Measurements from ENCODE around the gene GALNT10.

The GALNT10 gene

DNA sequence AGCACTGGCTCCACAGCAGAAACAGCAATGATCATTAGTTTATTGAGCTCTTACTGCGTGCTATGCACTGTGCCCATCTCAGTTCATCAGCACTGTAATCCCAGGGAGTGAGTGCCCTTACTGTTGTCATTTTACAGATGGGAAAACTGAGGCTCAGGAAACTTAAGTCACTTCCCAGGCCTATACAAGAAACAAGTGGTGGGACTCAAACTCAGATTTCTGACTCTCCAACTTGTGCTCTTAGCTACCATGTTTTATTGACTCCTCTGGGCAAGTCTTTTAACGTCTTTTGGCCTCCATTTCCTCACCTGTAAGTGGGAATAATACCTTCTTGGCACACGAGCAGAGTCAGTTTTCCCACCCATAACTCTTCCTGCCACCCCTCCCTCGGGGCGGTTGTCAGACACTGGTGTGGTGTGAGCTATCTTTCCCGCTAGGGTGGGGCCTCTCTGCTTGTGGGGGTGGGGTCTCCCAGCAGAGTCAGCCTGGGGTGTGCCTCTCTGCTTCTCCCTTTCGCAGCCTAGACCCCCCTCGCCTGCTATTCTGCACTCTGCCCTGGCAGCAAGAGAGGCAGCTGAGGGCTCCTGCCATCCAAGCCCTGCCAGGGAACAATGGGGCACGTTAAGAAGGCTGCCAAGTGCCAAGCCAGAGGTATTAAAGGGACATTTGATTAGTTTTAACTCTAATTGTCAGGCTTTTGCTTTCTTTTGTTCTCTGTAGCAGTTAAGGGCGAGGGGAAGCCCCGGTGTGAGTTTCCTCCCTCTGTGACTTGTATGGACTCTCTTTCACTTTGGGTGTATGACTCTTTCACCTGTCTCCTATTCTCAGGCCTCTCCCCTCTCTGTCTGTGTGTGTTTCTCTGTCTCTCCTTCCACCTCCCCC, 12.1 kb downstream of the GALNT10 start:
- no peak for DNase-seq (ENCODE audit: low read depth, low spot score)

DNA sequence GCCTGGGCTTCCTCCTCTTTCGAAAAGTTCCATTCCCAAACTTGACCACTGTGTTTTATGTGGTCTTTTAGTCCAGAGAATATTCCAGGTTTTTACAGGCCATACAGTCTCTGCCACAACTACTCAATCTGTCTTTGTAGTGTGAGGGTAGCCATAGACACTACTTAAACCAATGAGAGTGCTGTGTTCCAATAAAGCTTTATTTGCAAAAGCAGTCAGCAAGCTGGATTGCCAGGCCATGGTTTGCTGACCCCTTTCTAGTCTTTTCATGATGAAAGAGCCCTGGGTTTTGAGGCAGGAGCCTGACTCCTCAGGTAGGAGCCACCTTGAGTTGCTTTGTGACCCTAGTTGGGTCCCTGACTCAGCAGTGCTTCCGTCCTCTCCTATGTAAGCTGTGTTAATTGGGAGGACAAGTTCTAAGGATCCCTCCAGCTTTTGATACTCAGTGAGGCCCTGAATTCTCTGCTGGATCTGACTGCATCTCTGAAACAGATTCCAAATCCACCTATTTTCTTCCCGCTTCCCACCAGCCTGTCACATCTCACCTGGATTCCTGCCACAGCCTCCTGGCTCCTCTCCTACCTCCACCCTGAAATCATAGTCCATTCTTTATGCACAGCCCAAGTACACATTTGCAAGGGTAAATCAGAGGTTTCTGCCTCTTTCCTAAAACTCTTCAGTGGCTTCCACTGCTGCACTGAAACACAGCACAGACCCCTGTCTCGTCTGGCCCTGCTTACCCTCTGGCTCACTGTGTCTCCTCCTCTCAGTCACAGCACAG, 13.5 kb downstream of the GALNT10 start:
- no peak for DNase-seq (ENCODE audit: low read depth, low spot score)

GRCh38 chr5:154205441-154206117, 15.0 kb downstream of the GALNT10 start:
- no peak for DNase-seq (ENCODE audit: low read depth, low spot score)

GRCh38 chr5:154206311-154206710, 15.8 kb downstream of the GALNT10 start:
- DNase-seq (ENCODE audit: low read depth, low spot score): no peak

GRCh38 chr5:154207204-154207603, 16.7 kb downstream of the GALNT10 start:
- no peak for DNase-seq (ENCODE audit: low read depth, low spot score)

GRCh38 chr5:154209591-154210081, 19.1 kb downstream of the GALNT10 start:
- no peak for DNase-seq (ENCODE audit: low read depth, low spot score)

- DNase-seq (ENCODE audit: low read depth, low spot score): no peak
Measured at GRCh38 chr5:154210163-154210562, 19.6 kb downstream of the GALNT10 start.

- no peak for DNase-seq (ENCODE audit: low read depth, low spot score)
Measured at GRCh38 chr5:154211641-154212390, 21.3 kb downstream of the GALNT10 start.

- no peak for DNase-seq (ENCODE audit: low read depth, low spot score)
Measured at GRCh38 chr5:154213592-154213991, 23.1 kb downstream of the GALNT10 start.

GRCh38 chr5:154214371-154215106, 24.0 kb downstream of the GALNT10 start:
- no peak for DNase-seq (ENCODE audit: low read depth, low spot score)

GRCh38 chr5:154215571-154216325, 25.2 kb downstream of the GALNT10 start:
- DNase-seq (ENCODE audit: low read depth, low spot score): no peak

GRCh38 chr5:154217462-154217861, 26.9 kb downstream of the GALNT10 start:
- no peak for DNase-seq (ENCODE audit: low read depth, low spot score)

GRCh38 chr5:154218786-154219185, 28.3 kb downstream of the GALNT10 start:
- DNase-seq (ENCODE audit: low read depth, low spot score): no peak

DNA sequence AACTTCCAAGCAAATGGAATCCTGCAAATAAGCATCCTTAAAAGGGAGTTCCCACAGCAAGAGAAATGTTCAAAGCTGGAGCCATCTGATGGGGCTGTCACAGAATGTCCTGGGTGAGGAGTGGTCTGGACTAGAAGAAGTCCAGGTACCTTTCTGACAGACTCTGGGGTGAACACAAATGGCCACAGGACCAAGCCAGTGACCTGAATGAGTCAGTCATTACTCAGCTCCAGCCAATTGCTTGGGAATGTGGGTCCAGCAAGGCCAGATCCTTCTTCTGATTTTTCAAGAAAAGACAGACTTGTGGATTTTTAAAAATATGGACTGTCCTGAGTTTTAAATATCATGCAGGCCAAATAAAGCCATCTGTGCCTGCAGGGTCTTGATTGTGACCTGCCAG, 30.1 kb downstream of the GALNT10 start:
- no peak for DNase-seq (ENCODE audit: low read depth, low spot score)

DNA sequence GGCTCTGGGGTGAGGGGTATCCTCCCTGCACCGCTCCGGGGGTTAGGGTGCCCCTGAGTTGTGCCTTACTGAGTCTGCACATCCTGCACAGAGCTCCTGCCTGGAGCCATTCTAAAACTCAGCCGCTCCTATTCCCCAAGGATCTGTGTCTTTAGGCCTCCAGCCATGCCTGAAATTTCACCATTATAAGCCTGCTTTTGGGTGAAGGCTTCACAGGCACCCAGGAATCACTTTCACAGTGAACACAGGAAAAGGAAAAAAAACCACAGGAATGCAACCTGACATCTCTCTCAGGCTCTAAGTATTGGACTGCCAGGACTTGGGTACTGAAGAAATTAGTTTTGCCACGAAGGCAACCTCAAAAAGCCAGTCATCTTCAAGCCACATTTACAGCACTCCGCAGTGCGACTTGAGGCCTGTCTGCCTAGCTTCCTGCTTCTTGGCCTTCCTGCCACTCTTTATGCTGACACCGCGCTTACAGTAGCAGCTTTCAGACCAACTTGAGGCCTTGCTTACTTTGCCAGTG, 30.9 kb downstream of the GALNT10 start:
- DNase-seq (ENCODE audit: low read depth, low spot score): peak; percentile 41

- no peak for DNase-seq (ENCODE audit: low read depth, low spot score)
Measured at GRCh38 chr5:154222414-154222813, 31.9 kb downstream of the GALNT10 start.

DNA sequence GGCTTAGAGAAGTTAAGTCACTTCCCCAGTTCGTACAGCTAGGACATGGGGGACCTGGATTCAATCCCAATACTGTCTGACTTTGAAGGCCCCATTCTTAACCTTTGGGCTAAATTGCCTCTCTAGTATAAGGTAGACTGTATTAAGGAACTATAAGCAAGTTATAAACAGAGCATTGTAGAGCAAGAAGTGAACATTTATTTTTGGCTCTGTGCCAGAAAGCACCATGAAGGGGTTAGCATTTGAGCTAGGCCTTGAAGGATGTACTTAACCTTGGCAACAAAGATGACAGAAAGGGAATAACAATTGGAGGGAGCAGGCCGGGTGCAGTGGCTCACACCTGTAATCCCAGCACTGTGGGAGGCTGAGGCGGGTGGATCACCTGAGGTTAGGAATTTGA, 32.8 kb downstream of the GALNT10 start:
- DNase-seq (ENCODE audit: low read depth, low spot score): no peak

- DNase-seq (ENCODE audit: low read depth, low spot score): no peak
Measured at GRCh38 chr5:154227090-154227489, 36.6 kb downstream of the GALNT10 start.

- DNase-seq (ENCODE audit: low read depth, low spot score): no peak
Measured at GRCh38 chr5:154228696-154229095, 38.2 kb downstream of the GALNT10 start.

DNA sequence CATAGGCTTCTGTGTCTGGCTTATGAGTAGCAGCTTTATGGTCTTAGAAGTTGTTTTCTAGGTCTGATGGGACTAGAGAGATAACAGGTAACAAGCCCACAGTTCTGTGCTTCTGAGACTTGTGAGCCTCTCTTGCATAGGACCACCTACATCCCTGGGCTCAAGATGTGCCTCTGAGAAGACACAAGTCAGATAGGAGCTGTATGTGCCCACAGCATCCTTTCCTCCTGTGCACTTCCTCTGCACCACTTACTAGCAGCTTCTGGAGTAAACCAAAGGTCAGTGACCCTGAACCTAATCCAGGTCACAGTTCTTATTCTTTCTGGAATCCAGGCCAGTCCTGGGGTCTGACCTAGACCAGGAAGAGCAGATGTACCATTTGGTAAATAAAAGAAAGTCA, 40.0 kb downstream of the GALNT10 start:
- DNase-seq (ENCODE audit: low read depth, low spot score): no peak

Measured in brain pericyte (primary cell).